ENCODE results near the gene PEPD. TPM values are rescaled to one million over a fixed set of nuclear protein-coding genes. Genes with fewer than 3 reads are reported as not detected.

Gene PEPD
- total RNA-seq, 2 experiments from 2014 or later = 26.9 to 37.4 TPM

DNA sequence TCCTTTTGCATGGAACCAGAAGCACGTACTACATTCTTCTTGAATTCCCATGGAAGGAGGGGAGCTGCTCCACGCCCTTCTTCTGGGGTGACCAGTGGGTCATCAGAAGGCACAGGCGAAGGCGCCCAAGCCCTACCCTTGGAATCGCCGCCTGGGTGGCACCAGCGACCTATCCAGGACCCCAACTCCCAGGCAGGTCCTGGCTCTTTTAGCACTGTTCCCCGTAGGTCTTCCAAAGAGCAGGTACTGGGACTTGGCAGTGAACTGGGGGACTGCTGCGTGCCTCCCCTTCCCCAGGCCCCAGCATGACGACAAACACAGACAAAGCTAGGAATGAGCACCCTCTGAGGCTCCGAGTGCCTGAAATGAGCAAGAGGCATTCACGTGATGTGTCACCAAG is 103.1 kb downstream of the PEPD start:
- H3K36me3 Mint-ChIP-seq (ENCODE audit: low read depth) = no peaks in the 10 kb centered on the region
- H3K4me3 Mint-ChIP-seq = no peak overlapping the region
- H3K9me3 Mint-ChIP-seq (ENCODE audit: low read depth) = no peaks in the 10 kb centered on the region
- no peaks in the 10 kb centered on the region for H3K27me3 Mint-ChIP-seq
- H3K27ac Mint-ChIP-seq = no peak overlapping the region
- CTCF ChIA-PET = interaction anchor here (1.1 to 2.8 kb wide), 4 partner anchors 11 to 352 kb away, joined by 4 to 16 read pairs (median 4); no protein-coding TSS in a partner anchor
- intact Hi-C loops (cut with DNase I, micrococcal nuclease) = no loop called here
- ATAC-seq = no peak
- DNase-seq = no peak
- peaks cover 5% of the 10 kb centered on the region for H3K4me1 Mint-ChIP-seq
- POLR2A ChIA-PET = no interaction called here

GRCh38 chr19:33417751-33418150 is 103.8 kb downstream of the PEPD start:
- H3K9me3 Mint-ChIP-seq (ENCODE audit: low read depth) = no peaks in the 10 kb centered on the region
- no peaks in the 10 kb centered on the region for H3K27me3 Mint-ChIP-seq
- no peaks in the 10 kb centered on the region for H3K36me3 Mint-ChIP-seq (ENCODE audit: low read depth)
- no peak overlapping the region for H3K4me3 Mint-ChIP-seq
- ATAC-seq (no peak), DNase-seq (no peak)
- ChIA-PET POLR2A (no interaction called here), CTCF (interaction anchor here (0.6 to 2.8 kb wide), 4 partner anchors 11 to 352 kb away, joined by 4 to 16 read pairs (median 4); no protein-coding TSS in a partner anchor)
- no peak overlapping the region for H3K27ac Mint-ChIP-seq
- intact Hi-C loops (cut with DNase I, micrococcal nuclease) = no loop called here
- peaks cover 5% of the 10 kb centered on the region for H3K4me1 Mint-ChIP-seq

GRCh38 chr19:33416307-33417215 is 105.0 kb downstream of the PEPD start:
- Mint-ChIP-seq H3K27ac (no peak overlapping the region), H3K4me3 (peak overlapping the region; percentile 33), H3K4me1 (peaks cover 5% of the 10 kb centered on the region), H3K9me3 (ENCODE audit: low read depth) (no peaks in the 10 kb centered on the region), H3K36me3 (ENCODE audit: low read depth) (no peaks in the 10 kb centered on the region), H3K27me3 (no peaks in the 10 kb centered on the region)
- intact Hi-C loops (cut with DNase I, micrococcal nuclease) = loop anchor here (1.0 kb wide), 1 partner anchor 355 kb away; no protein-coding TSS in a partner anchor
- DNase-seq = peak; percentile 84
- ChIA-PET CTCF (interaction anchor here (0.5 to 2.8 kb wide), 22 partner anchors 8 to 582 kb away, joined by 3 to 16 read pairs (median 4); no protein-coding TSS in a partner anchor), POLR2A (no interaction called here)
- ATAC-seq = peak; percentile 89

DNA sequence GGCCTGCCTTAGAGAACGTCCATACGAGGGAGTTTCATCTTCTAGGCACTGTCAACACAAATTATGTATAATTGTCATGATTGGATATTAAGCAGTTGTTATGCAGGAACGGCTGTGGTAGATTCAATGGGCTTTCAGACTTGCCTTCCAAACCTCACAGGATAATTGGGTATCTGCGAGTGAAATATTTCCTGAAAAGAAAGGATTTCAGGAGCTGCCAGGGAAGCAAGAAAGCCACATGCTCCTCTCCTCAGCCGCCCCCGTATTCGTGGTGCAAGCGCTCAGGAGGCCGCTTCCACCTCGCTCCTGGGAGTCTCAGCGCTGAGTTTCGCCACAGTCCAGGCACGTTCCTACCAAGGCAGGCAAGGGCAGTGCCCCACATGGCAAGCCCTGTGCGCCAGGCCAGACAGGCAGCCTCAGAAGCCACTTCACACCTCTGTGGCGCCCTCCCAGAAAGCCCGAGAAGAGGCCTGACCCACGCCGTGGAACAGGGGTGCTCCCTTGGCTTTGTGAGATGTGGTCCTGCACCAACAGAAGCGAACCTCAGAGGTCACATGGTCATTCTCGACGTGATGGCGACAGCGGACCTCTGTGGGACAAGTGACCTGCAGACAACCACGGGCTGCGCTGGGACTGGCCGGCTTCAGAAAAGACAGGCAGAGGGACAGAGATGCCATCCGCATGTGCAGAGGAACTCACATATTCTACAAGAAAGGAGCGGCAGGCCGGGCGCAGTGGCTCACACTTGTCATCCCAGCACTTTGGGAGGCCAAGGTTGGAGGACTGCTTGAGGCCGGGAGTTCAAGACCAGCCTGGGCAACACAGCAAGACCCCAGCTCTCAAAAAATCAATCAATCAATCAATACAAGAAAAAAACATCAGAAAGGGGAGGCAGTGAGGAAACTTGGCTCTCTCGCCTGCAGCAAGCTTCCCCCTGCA is 106.7 kb downstream of the PEPD start:
- CTCF ChIA-PET = interaction anchor here (0.5 to 2.6 kb wide), 10 partner anchors 10 to 622 kb away, joined by 3 to 8 read pairs (median 4); no protein-coding TSS in a partner anchor
- intact Hi-C loops (cut with DNase I, micrococcal nuclease) = no loop called here
- Mint-ChIP-seq H3K36me3 (ENCODE audit: low read depth) (no peaks in the 10 kb centered on the region), H3K4me3 (no peak overlapping the region), H3K27me3 (no peaks in the 10 kb centered on the region), H3K4me1 (peaks cover 5% of the 10 kb centered on the region), H3K27ac (no peak overlapping the region), H3K9me3 (ENCODE audit: low read depth) (no peaks in the 10 kb centered on the region)
- DNase-seq (no peak), ATAC-seq (no peak)
- POLR2A ChIA-PET = no interaction called here

DNA sequence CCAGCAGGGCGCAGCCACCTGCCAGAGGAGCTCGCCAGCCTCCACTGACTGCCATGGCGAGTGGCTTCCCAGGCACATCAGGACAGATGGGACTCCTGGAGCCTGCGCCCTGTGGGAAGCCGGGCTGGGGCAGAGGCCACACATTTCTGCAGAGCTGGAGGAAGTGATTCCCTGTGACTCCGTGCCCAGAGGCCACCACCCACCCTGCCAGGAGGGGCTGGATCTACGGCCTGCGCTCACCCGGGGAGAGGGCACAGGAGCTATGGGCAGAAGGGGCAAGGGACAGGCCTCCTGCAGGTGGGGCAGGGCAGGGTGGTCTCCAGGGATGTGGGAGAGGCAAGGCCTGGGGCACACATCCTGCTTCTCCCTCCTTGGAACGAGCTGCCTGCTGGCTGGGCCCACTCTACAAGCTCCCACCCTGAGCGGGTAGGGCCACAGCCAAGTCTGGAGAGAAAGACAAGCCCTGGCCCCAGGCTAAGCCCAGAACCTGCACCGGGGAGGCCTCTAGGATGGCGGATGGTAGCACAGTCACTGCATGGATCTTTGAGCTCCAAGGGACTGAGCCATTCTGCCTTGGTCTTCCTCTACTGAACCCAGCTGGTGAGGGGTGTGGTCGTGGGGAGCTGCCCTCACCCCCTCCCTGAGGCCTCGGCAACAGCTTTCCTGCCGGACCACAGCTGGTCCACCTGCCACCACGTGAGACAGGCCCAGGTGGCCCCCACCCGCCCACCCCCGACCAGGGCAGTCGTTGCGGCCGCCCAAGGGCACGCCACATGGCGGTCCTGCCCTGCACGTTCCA is 107.5 kb downstream of the PEPD start:
- POLR2A ChIA-PET = no interaction called here
- Mint-ChIP-seq H3K27me3 (no peaks in the 10 kb centered on the region), H3K36me3 (ENCODE audit: low read depth) (no peaks in the 10 kb centered on the region), H3K27ac (no peak overlapping the region), H3K4me1 (peaks cover 5% of the 10 kb centered on the region), H3K4me3 (no peak overlapping the region), H3K9me3 (ENCODE audit: low read depth) (no peaks in the 10 kb centered on the region)
- ATAC-seq = no peak
- intact Hi-C loops (cut with DNase I, micrococcal nuclease) = no loop called here
- CTCF ChIA-PET = interaction anchor here (0.6 to 2.6 kb wide), 2 partner anchors 179 to 233 kb away, joined by 4 to 8 read pairs; no protein-coding TSS in a partner anchor
- DNase-seq = no peak

- no peak overlapping the region for H3K27ac Mint-ChIP-seq
- DNase-seq (no peak), ATAC-seq (no peak)
- ChIA-PET CTCF (no interaction called here), POLR2A (no interaction called here)
- no peaks in the 10 kb centered on the region for H3K27me3 Mint-ChIP-seq
- intact Hi-C loops (cut with DNase I, micrococcal nuclease) = no loop called here
- peaks cover 5% of the 10 kb centered on the region for H3K4me1 Mint-ChIP-seq
- H3K4me3 Mint-ChIP-seq = no peak overlapping the region
- no peaks in the 10 kb centered on the region for H3K36me3 Mint-ChIP-seq (ENCODE audit: low read depth)
- no peaks in the 10 kb centered on the region for H3K9me3 Mint-ChIP-seq (ENCODE audit: low read depth)
These were observed 108.2 kb downstream of the PEPD start for GRCh38 chr19:33413426-33413725.

DNA sequence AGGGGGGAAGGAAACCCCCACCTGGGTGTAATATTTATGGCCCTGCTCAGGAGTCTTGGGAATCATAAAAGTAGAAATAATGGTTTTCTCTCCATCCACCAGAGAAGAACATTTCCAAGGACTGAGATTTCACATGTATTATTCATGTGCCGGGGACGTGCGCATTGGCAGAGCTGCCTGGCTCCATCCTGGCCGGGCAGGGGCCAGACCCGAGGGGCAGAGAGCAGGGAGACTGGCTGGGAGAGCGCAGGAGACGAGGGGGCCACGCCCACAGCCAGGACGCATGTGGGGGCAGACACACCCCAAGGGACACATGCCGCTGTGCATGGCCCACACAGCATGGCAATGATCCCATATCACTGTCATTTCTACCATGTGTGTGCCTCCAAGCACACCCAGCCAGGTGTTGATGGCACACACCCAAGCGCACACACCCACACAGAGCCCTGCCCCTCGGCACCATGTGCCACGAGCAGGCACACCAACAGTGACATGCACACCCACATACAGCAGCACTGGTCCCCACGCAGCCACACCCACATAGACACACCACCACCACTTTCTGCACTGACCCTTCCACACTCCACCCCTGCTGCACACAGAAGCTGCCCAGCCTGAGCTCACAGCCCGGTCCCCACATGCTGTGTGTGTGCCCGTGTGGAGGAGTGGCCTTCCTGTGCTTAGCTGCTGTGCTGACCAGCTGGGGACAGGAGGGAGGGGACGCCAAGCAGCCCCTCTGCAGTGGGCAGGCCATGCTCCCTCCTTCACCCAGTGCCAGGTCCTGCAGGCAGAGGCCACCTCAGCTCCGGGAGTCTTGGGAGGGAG is 108.8 kb downstream of the PEPD start:
- POLR2A ChIA-PET = no interaction called here
- DNase-seq (no peak), ATAC-seq (no peak)
- no peaks in the 10 kb centered on the region for H3K27me3 Mint-ChIP-seq
- CTCF ChIA-PET = no interaction called here
- no peaks in the 10 kb centered on the region for H3K9me3 Mint-ChIP-seq (ENCODE audit: low read depth)
- H3K27ac Mint-ChIP-seq = no peak overlapping the region
- intact Hi-C loops (cut with DNase I, micrococcal nuclease) = no loop called here
- peaks cover 5% of the 10 kb centered on the region for H3K4me1 Mint-ChIP-seq
- H3K36me3 Mint-ChIP-seq (ENCODE audit: low read depth) = no peaks in the 10 kb centered on the region
- no peak overlapping the region for H3K4me3 Mint-ChIP-seq

- no peaks in the 10 kb centered on the region for H3K27me3 Mint-ChIP-seq
- ATAC-seq = no peak
- no peak for DNase-seq
- intact Hi-C loops (cut with DNase I, micrococcal nuclease) = no loop called here
- H3K4me3 Mint-ChIP-seq = no peak overlapping the region
- no peak overlapping the region for H3K27ac Mint-ChIP-seq
- H3K9me3 Mint-ChIP-seq (ENCODE audit: low read depth) = no peaks in the 10 kb centered on the region
- H3K4me1 Mint-ChIP-seq = peaks cover 5% of the 10 kb centered on the region
- ChIA-PET CTCF (no interaction called here), POLR2A (no interaction called here)
- H3K36me3 Mint-ChIP-seq (ENCODE audit: low read depth) = no peaks in the 10 kb centered on the region
These were observed 109.9 kb downstream of the PEPD start for GRCh38 chr19:33411621-33412180.

GRCh38 chr19:33410915-33411401 is 110.6 kb downstream of the PEPD start:
- no peaks in the 10 kb centered on the region for H3K4me1 Mint-ChIP-seq
- DNase-seq = no peak
- no peak overlapping the region for H3K4me3 Mint-ChIP-seq
- ChIA-PET CTCF (interaction anchor here (0.6 to 2.1 kb wide), 3 partner anchors 14 to 610 kb away, joined by 3 to 8 read pairs (median 3); no protein-coding TSS in a partner anchor), POLR2A (no interaction called here)
- no peak for ATAC-seq
- H3K27ac Mint-ChIP-seq = no peak overlapping the region
- intact Hi-C loops (cut with DNase I, micrococcal nuclease) = no loop called here
- no peaks in the 10 kb centered on the region for H3K36me3 Mint-ChIP-seq (ENCODE audit: low read depth)
- no peaks in the 10 kb centered on the region for H3K9me3 Mint-ChIP-seq (ENCODE audit: low read depth)
- H3K27me3 Mint-ChIP-seq = no peaks in the 10 kb centered on the region

All from activated CD4-positive, alpha-beta T cell treated with anti-CD3 and anti-CD28 coated beads for 36 hours (primary cell).